ENCODE results near the gene TCF4.

- TF ChIP-seq CTCF (IDR thresholded peaks at IDR 0.05) (no peak), POLR2AphosphoS5 (IDR thresholded peaks at IDR 0.05; ENCODE audit: low read depth, low read length) (no peak), TCF7L2 (IDR thresholded peaks at IDR 0.05; ENCODE audit: low read depth, low read length) (no peak), REST (IDR thresholded peaks at IDR 0.05; ENCODE audit: insufficient read depth in 1 of 2, low read depth in 2 of 2, low read length in 1 of 2) (no peak), SIN3A (IDR thresholded peaks at IDR 0.05; ENCODE audit: borderline replicate concordance, insufficient read depth, low read depth, low read length) (no peak)
Observed at GRCh38 chr18:55421615-55422419, 166.2 kb downstream of the TCF4 start.

Data from Panc1 (cell line).